Measurements from ENCODE around the gene CCSAP.

The CCSAP gene

GRCh38 chr1:229271448-229272159, 71.2 kb downstream of the CCSAP start:
- peak overlapping the region; percentile 60; the same call in 1 of the 2 replicates for H3K27ac ChIP-seq (ENCODE audit: extremely low read depth, low read depth, low read length)
- CTCF ChIA-PET: interaction anchor here (0.5 to 4.3 kb wide), 6 partner anchors 13 to 545 kb away, joined by 3 to 20 read pairs (median 3); no protein-coding TSS in a partner anchor
- TF ChIP-seq ZNF529 (tag by site-specific recombination; IDR thresholded peaks at IDR 0.05; ENCODE audit: insufficient replicate concordance) (no peak), RBAK (tag by site-specific recombination; IDR thresholded peaks at IDR 0.05) (no peak), PATZ1 (tag by site-specific recombination; IDR thresholded peaks at IDR 0.05) (peak; percentile 76; the same call in 1 of the 2 replicates), ZNF513 (tag by site-specific recombination; IDR thresholded peaks at IDR 0.05) (no peak), ZNF561 (tag by site-specific recombination; IDR thresholded peaks at IDR 0.05; ENCODE audit: borderline replicate concordance) (0 out of 2 replicates have a peak, but pooled peaks have one; percentile 16), ZNF133 (tag by site-specific recombination; IDR thresholded peaks at IDR 0.05) (no peak), ZSCAN16 (tag by site-specific recombination; IDR thresholded peaks at IDR 0.05) (no peak), WT1 (tag by site-specific recombination; IDR thresholded peaks at IDR 0.05) (no peak; the same call in 1 of the 2 replicates), GFI1B (tag by site-specific recombination; IDR thresholded peaks at IDR 0.05) (no peak), ZNF324 (tag by site-specific recombination; IDR thresholded peaks at IDR 0.05) (no peak), ZNF654 (tag by site-specific recombination; IDR thresholded peaks at IDR 0.05; ENCODE audit: low read depth) (no peak), HOXC10 (CRISPR knock-in tag; IDR thresholded peaks at IDR 0.05) (no peak), GLIS1 (tag by site-specific recombination; IDR thresholded peaks at IDR 0.05) (peak; percentile 16; the same call in 1 of the 2 replicates), ZNF138 (tag by site-specific recombination; IDR thresholded peaks at IDR 0.05; ENCODE audit: borderline replicate concordance) (no peak), ZNF214 (tag by site-specific recombination; IDR thresholded peaks at IDR 0.05; ENCODE audit: borderline replicate concordance) (no peak), ZNF335 (tag by site-specific recombination; conservative IDR thresholded peaks at IDR 0.05) (peak; percentile 39; the same call in 1 of the 2 replicates), ZNF274 (IDR thresholded peaks at IDR 0.05; ENCODE audit: low read length) (no peak), ZNF274 (tag by site-specific recombination; IDR thresholded peaks at IDR 0.05; ENCODE audit: borderline replicate concordance) (no peak), ZNF404 (tag by site-specific recombination; IDR thresholded peaks at IDR 0.05) (no peak), SP7 (tag by site-specific recombination; IDR thresholded peaks at IDR 0.05) (0 out of 2 replicates have a peak, but pooled peaks have one; percentile 22), ZNF600 (tag by site-specific recombination; IDR thresholded peaks at IDR 0.05) (no peak; the same call in 1 of the 2 replicates), ZNF302 (tag by site-specific recombination; IDR thresholded peaks at IDR 0.05; ENCODE audit: low read depth) (no peak), ZNF362 (tag by site-specific recombination; IDR thresholded peaks at IDR 0.05) (no peak), ZFHX2 (tag by site-specific recombination; conservative IDR thresholded peaks at IDR 0.05) (no peak), ZNF366 (tag by site-specific recombination; conservative IDR thresholded peaks at IDR 0.05) (peak; percentile 34; the same call in 1 of the 2 replicates), BCL11A (tag by site-specific recombination; IDR thresholded peaks at IDR 0.05; ENCODE audit: low read depth) (no peak), KLF1 (tag by site-specific recombination; IDR thresholded peaks at IDR 0.05) (no peak)
- TF ChIP-seq, protein P1, sequence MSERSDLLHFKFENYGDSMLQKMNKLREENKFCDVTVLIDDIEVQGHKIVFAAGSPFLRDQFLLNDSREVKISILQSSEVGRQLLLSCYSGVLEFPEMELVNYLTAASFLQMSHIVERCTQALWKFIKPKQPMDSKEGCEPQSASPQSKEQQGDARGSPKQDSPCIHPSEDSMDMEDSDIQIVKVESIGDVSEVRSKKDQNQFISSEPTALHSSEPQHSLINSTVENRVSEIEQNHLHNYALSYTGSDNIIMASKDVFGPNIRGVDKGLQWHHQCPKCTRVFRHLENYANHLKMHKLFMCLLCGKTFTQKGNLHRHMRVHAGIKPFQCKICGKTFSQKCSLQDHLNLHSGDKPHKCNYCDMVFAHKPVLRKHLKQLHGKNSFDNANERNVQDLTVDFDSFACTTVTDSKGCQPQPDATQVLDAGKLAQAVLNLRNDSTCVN (tag by site-specific recombination; optimal IDR thresholded peaks at IDR 0.05): peak; percentile 65
- TF ChIP-seq, protein P2, sequence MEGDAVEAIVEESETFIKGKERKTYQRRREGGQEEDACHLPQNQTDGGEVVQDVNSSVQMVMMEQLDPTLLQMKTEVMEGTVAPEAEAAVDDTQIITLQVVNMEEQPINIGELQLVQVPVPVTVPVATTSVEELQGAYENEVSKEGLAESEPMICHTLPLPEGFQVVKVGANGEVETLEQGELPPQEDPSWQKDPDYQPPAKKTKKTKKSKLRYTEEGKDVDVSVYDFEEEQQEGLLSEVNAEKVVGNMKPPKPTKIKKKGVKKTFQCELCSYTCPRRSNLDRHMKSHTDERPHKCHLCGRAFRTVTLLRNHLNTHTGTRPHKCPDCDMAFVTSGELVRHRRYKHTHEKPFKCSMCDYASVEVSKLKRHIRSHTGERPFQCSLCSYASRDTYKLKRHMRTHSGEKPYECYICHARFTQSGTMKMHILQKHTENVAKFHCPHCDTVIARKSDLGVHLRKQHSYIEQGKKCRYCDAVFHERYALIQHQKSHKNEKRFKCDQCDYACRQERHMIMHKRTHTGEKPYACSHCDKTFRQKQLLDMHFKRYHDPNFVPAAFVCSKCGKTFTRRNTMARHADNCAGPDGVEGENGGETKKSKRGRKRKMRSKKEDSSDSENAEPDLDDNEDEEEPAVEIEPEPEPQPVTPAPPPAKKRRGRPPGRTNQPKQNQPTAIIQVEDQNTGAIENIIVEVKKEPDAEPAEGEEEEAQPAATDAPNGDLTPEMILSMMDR (tag by site-specific recombination; IDR thresholded peaks at IDR 0.05): peak; percentile 81

More at GRCh38 chr1:229271448-229272159, 71.2 kb downstream of the CCSAP start:
- H3K4me3 ChIP-seq (ENCODE audit: low read depth, low read length): peak overlapping the region; percentile 70
- H3K9me3 ChIP-seq (ENCODE audit: control insufficient read depth, insufficient read depth, low read depth, low read length): no peaks in the 10 kb centered on the region
- POLR2A ChIA-PET: interaction anchor here (0.6 to 1.6 kb wide), 6 partner anchors 42 to 1322 kb away, joined by 3 to 6 read pairs (median 4); partner anchors contain the start of genes ABCB10, CCSAP and NUP133
- peaks cover 30% of the 10 kb centered on the region for H3K4me1 ChIP-seq (ENCODE audit: control insufficient read depth, insufficient read depth, low read length)
- peaks cover 0 to 3% of the 10 kb centered on the region in 2 experiments; a peak in 1 of 3 replicates for H3K36me3 ChIP-seq (ENCODE audit: control insufficient read depth in 2 of 2, insufficient read depth in 1 of 2, low read length in 2 of 2)
